HUES6 (cell line): Measurements from ENCODE around the gene CBFA2T3.
"Not testable (repeated sequence)": the region's sequence is repeated elsewhere in the genome, so short reads cannot be mapped to it uniquely, and the experiment has no call there.

ENCODE experiments used
- H3K27ac ChIP-seq: 2 replicates; pipeline ENCODE4 v1.7.0; 2013; ENCODE audit warnings: low read depth, mild to moderate bottlenecking, low read length, inconsistent platforms
- H3K27me3 ChIP-seq: 2 replicates; pipeline ENCODE4 v1.6.1; 2013; ENCODE audit warnings: low read length; ENCODE audit not compliant: control insufficient read depth, insufficient read depth
- H3K36me3 ChIP-seq: 2 replicates; pipeline ENCODE4 v1.6.1; 2013; ENCODE audit warnings: low read length; ENCODE audit not compliant: control insufficient read depth, insufficient read depth
- H3K4me1 ChIP-seq: 2 replicates; pipeline ENCODE4 v1.6.1; 2013; ENCODE audit warnings: low read length; ENCODE audit not compliant: control insufficient read depth, insufficient read depth
- H3K4me3 ChIP-seq: 2 replicates; pipeline ENCODE4 v1.5.1; 2013; ENCODE audit warnings: low read depth, low read length
- H3K9ac ChIP-seq: one replicate; pipeline ENCODE4 v1.6.1; 2013; ENCODE audit warnings: mild to moderate bottlenecking, low read length
- H3K9me3 ChIP-seq: 2 replicates; pipeline ENCODE4 v1.6.1; 2013; ENCODE audit warnings: low read depth, low read length; ENCODE audit not compliant: control insufficient read depth, insufficient read depth

CBFA2T3 gene

DNA sequence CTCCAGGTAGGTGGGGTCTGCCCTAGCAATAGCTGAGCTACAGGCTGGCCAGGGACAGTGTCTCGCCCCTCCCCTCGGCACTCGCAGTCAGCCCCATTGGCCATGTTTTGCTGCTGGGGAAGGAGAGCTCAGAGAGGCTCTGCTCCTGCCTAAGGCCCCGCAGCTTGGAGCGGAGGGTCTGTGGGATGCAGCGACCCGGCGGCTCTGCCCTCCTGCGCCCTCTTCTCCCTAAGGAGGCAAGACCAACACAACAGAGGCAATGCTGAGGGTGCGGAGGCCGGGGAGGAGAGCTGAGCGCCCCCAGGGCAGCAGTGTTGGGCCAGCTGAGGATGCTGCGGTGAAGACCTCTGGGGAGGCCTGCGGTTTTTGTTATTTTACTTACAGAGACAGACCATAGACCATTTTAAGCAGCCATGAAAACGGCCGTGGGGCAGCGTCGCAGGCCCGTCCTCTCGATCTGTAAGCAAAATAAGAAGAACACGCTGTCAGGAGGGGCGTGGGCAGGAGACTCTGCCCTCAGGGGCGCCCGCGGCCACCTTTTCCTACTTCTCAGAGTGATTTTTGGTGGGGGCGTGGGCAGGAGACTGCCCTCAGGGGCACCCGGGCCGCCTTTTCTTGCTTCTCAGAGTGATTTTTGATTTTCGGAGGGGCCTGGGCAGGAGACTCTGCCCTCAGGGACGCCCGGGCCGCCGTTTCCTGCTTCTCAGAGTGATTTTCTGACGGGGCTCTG, 79.1 kb downstream of the CBFA2T3 start:
- Histone ChIP-seq H3K27ac (no peak overlapping the region), H3K9me3 (no peaks in the 10 kb centered on the region), H3K27me3 (no peaks in the 10 kb centered on the region), H3K36me3 (no peaks in the 10 kb centered on the region), H3K4me1 (peaks cover 7% of the 10 kb centered on the region; the same call in 1 of the 2 replicates), H3K9ac (no peak overlapping the region), H3K4me3 (no peak overlapping the region)

GRCh38 chr16:88896238-88897070, 80.6 kb downstream of the CBFA2T3 start:
- Histone ChIP-seq H3K4me1 (no peaks in the 10 kb centered on the region), H3K27ac (no peak overlapping the region), H3K9ac (no peak overlapping the region), H3K27me3 (no peaks in the 10 kb centered on the region), H3K4me3 (no peak overlapping the region), H3K36me3 (no peaks in the 10 kb centered on the region), H3K9me3 (no peaks in the 10 kb centered on the region)

GRCh38 chr16:88895335-88895734, 81.7 kb downstream of the CBFA2T3 start:
- no peaks in the 10 kb centered on the region for H3K9me3 ChIP-seq
- no peaks in the 10 kb centered on the region for H3K36me3 ChIP-seq
- H3K4me1 ChIP-seq, result no peaks in the 10 kb centered on the region
- H3K9ac ChIP-seq, result no peak overlapping the region
- no peaks in the 10 kb centered on the region for H3K27me3 ChIP-seq
- no peak overlapping the region for H3K27ac ChIP-seq
- H3K4me3 ChIP-seq, result no peak overlapping the region

DNA sequence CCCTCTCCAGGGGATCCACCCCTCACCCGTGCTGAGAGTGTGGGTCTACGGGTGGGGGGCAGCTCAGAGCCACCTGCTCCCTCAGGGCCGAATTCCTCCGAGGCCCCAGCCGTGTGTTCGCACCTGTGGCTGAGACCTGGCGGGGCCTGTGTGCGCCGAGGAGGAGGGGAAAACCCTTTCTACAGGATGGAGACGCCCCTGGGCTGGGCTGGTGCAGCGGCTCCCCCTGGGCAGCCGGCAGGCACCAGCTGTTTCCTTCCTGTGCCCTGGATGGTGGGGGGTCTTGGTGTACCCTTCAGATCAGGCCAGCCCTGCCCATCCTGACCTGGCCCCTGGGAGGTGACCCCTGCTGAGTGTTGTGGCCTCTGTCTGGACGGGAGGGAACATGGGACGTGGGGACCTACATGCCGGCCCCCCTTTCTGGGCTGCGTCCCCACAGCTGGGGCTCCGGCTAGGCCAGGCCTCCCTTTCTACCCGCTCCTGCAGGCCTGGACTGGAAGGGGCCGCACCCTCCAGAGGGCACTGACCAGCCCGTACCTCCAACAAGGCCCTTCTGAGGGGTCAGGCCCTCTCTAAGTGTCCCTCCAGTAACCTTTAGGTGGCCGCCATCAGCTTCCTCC, 82.2 kb downstream of the CBFA2T3 start:
- H3K4me3 ChIP-seq, result no peak overlapping the region
- no peaks in the 10 kb centered on the region for H3K4me1 ChIP-seq
- H3K36me3 ChIP-seq, result no peaks in the 10 kb centered on the region
- H3K9me3 ChIP-seq, result 0 out of 2 replicates have a peak, but pooled peaks cover 2% of the 10 kb centered on the region
- H3K27me3 ChIP-seq, result no peaks in the 10 kb centered on the region
- no peak overlapping the region for H3K27ac ChIP-seq
- H3K9ac ChIP-seq, result no peak overlapping the region

DNA sequence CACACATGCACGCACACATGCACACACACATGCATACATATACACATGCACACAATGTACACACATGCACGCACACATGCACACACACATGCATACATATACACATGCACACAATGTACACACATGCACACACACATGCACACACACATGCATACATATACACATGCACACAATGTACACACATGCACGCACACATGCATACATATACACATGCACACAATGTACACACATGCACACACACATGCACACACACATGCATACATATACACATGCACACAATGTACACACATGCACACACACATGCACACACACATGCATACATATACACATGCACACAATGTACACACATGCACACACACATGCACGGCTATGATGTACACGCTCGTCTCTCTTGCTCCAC, 82.7 kb downstream of the CBFA2T3 start:
- H3K27me3 ChIP-seq, H3K4me1 ChIP-seq, H3K9ac ChIP-seq, H3K4me3 ChIP-seq, H3K9me3 ChIP-seq, H3K27ac ChIP-seq, H3K36me3 ChIP-seq: not testable (repeated sequence)

- H3K9ac ChIP-seq, result no peak overlapping the region
- no peaks in the 10 kb centered on the region for H3K36me3 ChIP-seq
- H3K27me3 ChIP-seq, result no peaks in the 10 kb centered on the region; the same call in 1 of the 2 replicates
- H3K4me3 ChIP-seq, result no peak overlapping the region
- H3K9me3 ChIP-seq, result peaks cover 6% of the 10 kb centered on the region; the same call in 1 of the 2 replicates
- H3K4me1 ChIP-seq, result no peaks in the 10 kb centered on the region
- H3K27ac ChIP-seq, result no peak overlapping the region
Measured at GRCh38 chr16:88893127-88893968, 83.7 kb downstream of the CBFA2T3 start.

DNA sequence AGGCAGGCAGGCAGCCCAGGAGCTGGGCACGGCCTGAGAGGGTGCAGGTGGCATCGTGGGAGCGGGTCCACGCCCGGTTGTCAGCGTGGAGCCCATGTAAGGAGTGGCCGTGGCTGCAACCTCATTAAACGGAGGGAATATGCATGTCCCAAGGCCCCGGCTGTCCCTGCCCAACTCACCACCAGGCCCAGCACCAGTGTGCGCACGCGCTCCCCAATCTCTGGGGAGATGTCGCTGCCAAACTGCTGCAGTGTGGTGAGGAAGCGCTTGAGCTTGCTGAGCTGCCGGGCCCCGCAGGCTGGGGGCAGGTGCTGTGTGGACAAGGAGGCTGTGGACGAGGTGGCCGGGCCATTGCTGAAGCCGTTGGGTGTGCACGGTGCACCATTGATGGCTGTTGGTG, 84.9 kb downstream of the CBFA2T3 start:
- H3K4me1 ChIP-seq, result no peaks in the 10 kb centered on the region
- H3K27me3 ChIP-seq, result no peaks in the 10 kb centered on the region; the same call in 1 of the 2 replicates
- H3K36me3 ChIP-seq, result no peaks in the 10 kb centered on the region
- H3K9me3 ChIP-seq, result peaks cover 6% of the 10 kb centered on the region; the same call in 1 of the 2 replicates
- no peak overlapping the region for H3K4me3 ChIP-seq
- H3K9ac ChIP-seq, result no peak overlapping the region
- no peak overlapping the region for H3K27ac ChIP-seq

DNA sequence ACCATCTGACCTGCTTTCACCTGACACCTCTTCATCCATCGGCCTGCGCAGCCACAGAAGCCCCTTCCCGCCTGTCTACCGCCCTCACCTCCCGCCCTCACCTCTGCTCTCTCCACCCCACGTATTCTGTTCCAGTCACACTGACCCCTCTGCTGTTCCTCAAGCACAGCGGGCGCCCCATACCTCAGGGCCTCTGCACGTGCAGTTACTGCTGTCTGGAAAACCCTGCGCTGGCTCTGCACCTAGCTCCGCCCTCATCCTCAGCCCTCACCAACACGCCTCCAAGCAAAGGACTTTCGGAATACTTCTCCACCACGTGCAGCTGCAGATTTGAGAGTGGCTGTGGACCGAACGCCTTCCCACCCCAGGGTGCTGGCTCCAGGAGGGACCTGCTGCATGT, 85.9 kb downstream of the CBFA2T3 start:
- Histone ChIP-seq H3K4me1 (no peaks in the 10 kb centered on the region), H3K9ac (no peak overlapping the region)

DNA sequence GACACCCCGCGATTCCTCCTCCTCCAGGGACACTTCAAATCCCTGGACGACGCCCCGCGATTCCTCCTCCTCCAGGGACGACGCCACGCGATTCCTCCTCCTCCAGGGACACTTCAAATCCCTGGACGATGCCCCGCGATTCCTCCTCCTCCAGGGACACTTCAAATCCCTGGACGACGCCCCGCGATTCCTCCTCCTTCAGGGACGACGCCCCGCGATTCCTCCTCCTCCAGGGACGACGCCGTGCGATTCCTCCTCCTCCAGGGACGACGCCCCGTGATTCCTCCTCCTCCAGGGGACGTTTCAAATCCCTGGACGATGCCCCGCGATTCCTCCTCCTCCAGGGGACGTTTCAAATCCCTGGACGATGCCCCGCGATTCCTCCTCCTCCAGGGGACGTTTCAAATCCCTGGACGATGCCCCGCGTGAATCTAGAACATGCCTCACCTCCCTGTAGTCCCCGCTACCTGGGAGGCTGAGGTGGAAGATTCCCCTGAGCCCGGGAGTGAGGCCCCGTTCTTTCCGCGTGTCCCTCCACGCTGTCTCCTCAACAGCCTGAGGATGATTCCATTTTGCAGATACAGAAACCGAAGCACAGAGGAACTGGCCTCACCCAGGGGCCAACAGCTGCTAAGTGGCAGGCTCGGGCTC, 87.2 kb downstream of the CBFA2T3 start:
- not testable (repeated sequence) for H3K36me3 ChIP-seq

More for the DNA sequence above, 85.9 kb downstream of the CBFA2T3 start:
- Histone ChIP-seq H3K36me3 (no peaks in the 10 kb centered on the region), H3K27ac (no peak overlapping the region), H3K27me3 (no peaks in the 10 kb centered on the region; the same call in 1 of the 2 replicates), H3K4me3 (no peak overlapping the region), H3K9me3 (peaks cover 6% of the 10 kb centered on the region; the same call in 1 of the 2 replicates)

More for the DNA sequence above, 87.2 kb downstream of the CBFA2T3 start:
- H3K4me1 ChIP-seq, H3K9me3 ChIP-seq, H3K4me3 ChIP-seq, H3K27me3 ChIP-seq, H3K9ac ChIP-seq, H3K27ac ChIP-seq: not testable (repeated sequence)
